DMS 273 (cell line): ENCODE results near the gene DDX60.
"Not testable (repeated sequence)": the region's sequence is repeated elsewhere in the genome, so short reads cannot be mapped to it uniquely, and the experiment has no call there.

Source experiments
- DNase-seq: peaks from one replicate; lab custom pipeline; 2025; ENCODE audit not compliant: unreplicated experiment; lab: John Stamatoyannopoulos, UW

The DDX60 gene

DNA sequence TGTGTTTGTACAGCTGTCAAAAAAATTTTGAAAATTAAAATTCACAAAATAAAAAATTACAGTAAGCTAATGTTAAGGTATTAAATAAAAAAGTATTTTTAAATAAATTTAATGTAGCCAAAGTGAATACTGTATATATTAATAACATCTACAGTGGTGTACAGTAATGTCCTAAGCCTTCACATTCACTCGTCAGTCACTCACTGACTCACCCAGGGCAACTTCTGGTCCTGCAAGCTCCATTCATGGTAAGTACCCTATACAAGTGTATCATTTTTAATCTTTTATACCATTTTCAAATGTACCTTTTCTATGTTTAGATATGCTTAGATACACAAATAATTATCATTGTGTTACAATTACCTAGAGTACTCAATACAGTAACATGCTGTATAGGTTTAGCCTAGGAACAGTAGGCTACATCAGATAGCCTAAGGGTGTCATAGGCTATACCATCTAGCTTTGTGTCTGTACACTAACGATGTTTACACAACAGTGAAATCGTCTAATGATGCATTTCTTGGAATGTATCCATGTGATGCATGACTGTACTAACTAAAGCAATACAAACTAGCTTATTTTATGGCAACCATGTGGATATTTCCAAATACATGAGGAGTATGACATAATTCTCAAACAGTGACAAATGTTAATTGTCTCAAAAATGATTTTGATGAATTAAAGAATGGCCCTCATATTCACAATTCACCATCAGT lies 13.7 kb downstream of the DDX60 start:
- DNase-seq = peak; percentile 1

DNA sequence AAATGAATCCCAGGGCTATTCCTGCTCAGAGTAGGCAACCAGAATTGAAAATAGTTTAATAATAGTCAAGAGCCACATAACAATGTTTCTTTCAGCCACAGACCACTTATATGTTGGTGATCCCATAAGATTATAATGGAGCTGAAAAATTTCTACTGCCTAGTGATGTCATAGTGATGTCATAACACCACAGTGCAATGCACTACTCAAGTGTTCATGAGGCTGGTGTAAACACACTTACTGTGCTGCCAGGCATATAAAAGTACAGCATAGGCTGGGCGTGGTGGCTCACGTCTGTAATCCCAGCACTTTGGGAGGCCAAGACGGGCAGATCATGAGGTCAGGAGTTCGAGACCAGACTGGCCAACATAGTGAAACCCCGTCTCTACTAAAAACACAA lies 15.1 kb downstream of the DDX60 start:
- not testable (repeated sequence) for DNase-seq

GRCh38 chr4:168293386-168293975 lies 25.1 kb downstream of the DDX60 start:
- DNase-seq = no peak

DNA sequence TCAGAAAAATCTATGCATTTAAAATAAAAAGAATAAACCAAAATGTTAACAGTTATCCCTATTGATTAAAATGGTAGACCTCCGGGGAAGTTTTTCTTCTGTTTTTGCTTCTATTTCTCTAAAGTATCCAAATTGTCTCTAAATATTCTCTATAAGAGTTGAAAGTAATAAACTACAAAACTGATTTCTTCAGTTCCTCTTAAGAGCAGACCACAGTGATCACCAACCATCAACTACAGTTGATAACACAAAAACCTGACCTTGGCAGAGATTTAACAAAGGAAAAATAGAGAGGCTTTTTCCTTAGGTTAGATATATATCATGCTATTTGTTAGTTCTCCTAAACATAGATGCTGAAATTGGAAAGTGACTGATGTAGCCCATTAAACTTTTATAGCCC lies 27.3 kb downstream of the DDX60 start:
- no peak for DNase-seq

- DNase-seq = not testable (repeated sequence)
These were observed 32.7 kb downstream of the DDX60 start for GRCh38 chr4:168285850-168286249.

DNA sequence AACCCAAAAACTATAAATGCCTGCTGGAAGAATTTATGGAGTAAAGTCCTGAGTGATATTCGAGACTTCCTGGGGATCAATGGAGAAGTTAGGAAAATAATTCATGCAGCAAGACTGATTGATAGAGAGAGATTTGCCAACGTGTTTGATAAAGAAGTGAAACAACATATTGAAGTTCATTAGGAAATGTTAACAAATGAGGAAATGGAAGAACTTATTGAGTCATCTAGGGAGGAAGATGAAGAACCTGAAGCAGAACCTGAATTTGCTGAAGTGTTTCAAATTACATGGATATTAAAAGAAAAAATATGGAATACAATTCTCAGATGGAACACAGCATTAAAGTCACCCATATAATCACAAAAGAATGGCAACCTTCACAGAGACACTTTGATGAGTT lies 39.0 kb downstream of the DDX60 start:
- no peak for DNase-seq

DNA sequence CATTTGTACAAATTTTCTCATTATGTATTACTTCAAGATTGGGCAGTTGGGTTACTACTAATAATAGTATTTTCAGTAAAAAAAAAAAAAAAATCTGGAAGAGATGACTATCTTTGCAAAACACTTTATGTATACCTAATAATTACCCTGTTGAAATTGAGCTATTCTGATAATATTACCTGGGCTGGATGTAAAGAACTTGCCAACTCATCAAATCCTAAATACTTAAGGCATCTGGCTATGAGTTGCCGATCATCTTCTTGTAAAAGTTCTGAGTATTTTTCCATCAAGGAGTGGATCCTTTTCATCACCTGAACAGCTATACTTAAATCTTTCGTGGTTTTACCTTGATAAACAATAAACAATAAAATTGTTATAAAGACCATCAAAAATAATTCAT lies 42.7 kb downstream of the DDX60 start:
- no peak for DNase-seq

DNA sequence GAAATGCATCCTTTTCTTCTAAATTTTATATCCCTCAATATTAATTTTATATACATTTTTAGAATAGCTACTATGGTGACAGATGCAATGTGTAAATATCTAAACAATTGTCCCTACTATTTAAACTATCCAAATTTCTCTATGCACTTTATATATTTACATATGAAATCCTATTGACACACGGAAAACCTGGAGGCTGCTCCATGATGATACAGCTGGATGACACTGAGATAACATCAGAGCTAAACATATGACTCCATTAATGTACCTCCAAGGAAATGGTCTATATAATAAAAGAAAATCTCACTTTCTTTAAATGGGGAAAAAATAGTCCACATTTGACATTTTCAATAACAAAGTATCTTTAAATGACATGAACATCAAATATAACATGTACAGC lies 43.7 kb downstream of the DDX60 start:
- DNase-seq = no peak

- DNase-seq = no peak
These were observed 44.7 kb downstream of the DDX60 start for GRCh38 chr4:168273838-168274237.

- no peak for DNase-seq
These were observed 46.1 kb downstream of the DDX60 start for GRCh38 chr4:168272488-168272887.

GRCh38 chr4:168269896-168270295 lies 48.7 kb downstream of the DDX60 start:
- peak; percentile 1 for DNase-seq

- DNase-seq = peak; percentile 11
These were observed 53.2 kb downstream of the DDX60 start for GRCh38 chr4:168265327-168265726.

- DNase-seq = peak; percentile 66
These were observed 53.6 kb downstream of the DDX60 start for GRCh38 chr4:168264903-168265302.

DNA sequence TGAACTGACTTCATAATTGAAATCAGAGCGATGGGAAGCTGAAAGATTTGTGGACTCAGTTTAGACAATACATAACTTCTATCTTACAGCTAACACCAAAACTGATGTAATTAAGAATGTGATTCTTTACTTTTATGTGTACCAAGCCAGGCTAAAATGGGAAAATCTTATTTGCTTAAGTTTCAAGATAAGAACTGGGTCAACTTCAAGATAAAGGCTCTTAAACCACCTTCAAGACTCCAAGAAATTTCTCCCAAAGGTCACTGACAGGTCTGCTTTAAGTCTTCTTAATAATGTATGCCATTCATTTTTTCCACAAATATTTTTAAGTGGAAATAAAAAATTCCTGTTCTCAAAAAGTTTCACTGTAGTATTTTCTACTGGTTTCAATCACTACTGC lies 55.5 kb downstream of the DDX60 start:
- DNase-seq = no peak

DNA sequence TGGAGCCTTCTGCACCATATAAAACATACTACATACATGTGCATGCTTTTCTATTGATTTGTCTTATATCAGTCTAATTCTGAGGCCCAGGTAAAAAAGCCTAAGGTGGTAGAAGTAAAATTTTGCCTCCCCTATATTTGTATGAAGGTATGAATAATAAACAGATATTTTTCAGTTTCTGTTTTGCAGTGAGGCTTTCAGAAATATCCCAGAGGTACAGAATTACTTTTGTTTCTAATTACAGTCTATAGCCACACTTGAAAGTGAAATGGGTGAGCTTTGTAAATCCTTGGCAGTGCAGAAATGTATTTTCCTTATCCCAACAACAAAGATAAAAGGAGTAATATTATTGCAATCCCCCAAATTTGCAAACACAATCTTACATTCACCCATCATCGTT lies 59.5 kb downstream of the DDX60 start:
- DNase-seq = no peak

DNA sequence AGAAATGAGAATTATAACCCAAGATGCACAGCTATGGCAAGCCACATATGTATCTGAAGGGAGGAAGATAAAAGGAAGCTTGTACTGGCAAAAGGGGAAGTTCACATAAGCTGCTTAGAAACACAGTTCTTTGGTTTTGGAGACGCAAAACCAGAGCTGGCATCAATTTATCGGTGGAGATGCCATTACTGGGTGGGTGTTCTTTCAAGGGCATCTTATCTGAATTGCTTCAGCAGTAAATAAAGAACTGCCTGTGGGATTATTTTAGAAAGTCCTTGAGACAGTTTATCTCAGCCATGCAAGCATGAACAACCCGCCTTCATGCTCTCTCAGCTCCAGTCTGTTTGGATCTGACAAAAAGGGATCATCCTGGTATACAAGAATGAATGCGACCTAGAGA lies 60.8 kb downstream of the DDX60 start:
- DNase-seq = no peak

GRCh38 chr4:168248176-168248710 lies 70.3 kb downstream of the DDX60 start:
- DNase-seq = no peak

- DNase-seq = no peak
These were observed 70.9 kb downstream of the DDX60 start for GRCh38 chr4:168247603-168248002.

DNA sequence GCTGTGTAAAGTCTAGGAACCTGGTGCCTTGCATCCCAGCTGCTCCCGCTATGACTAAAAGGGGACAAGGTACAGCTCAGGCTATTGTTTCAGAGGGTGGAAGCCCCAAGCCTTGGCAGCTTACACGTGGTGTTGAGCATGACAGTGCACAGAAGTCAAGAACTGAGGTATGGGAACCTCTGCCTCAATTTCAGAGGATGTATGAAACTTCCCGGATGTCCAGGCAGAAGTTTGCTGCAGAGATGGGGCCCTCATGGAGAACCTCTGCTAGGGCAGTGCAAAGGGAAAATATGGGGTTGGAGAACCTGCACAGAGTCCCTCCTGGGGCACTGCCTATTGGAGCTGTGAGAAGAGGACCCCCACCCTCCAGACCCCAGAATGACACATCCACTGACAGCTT lies 76.6 kb downstream of the DDX60 start:
- DNase-seq = peak; percentile 3

- no peak for DNase-seq
These were observed 77.7 kb downstream of the DDX60 start for GRCh38 chr4:168240821-168241220.

DNA sequence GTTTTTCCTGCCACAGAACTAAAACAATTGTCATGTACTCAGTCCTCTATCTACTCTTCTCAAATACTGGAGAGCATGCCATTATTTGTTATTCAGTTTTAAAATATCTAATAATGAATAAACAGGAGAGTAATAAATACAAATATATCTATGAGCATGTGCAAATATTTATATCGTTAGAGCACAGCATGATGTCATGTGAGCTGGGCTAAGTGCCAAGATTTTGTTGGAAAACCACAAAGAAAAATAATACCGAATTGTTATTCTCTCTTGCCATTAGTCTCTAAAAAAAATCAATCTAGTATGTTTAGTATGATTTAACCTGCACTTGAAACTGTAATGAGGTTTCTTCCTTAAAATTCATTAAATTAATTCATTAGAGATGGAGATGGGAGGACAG lies 97.3 kb downstream of the DDX60 start:
- peak; percentile 40 for DNase-seq

DNA sequence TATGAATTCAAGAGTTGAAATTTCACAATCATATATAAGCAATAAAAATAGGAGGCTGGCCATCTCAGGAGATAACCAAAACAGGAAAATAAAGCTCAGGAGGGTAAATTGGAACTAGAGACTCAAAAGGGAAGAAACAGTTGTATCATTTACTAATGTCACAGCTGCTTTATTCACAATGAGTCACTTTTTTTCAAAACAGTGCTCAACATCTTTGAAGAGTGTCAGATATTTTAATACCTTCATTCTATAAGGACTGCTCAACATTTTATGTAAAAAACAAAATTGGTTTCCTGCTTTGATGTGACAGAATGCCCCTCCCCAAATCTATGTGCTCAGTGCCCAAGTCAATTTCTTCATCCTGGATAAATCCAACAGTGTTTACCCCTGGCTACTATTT lies 97.7 kb downstream of the DDX60 start:
- DNase-seq = no peak

- DNase-seq = no peak
These were observed 99.9 kb downstream of the DDX60 start for GRCh38 chr4:168218645-168219044.
